Liver (tissue), 9 donors: ENCODE data around the gene CNTROB. TPM values are rescaled to one million over a fixed set of nuclear protein-coding genes. Genes with fewer than 3 reads are reported as not detected.

ENCODE experiments used
- DNase-seq: peaks from one replicate; pipeline ENCODE4 v3.0.0-alpha.2; 2017; ENCODE audit warnings: low spot score
- H3K27ac ChIP-seq, 2 donors: one replicate each; pipeline ENCODE4 v1.7.0; 2013; ENCODE audit warnings: inconsistent platforms in 2 of 2, low read length in 2 of 2, control low read depth in 1 of 2, low read depth in 1 of 2, mild to moderate bottlenecking in 1 of 2
- H3K27me3 ChIP-seq, 4 donors: one replicate each; pipeline versions ENCODE4 v1.6.1 to v1.7.0; 2013; ENCODE audit warnings: low read length in 3 of 4, inconsistent platforms in 1 of 4, mild to moderate bottlenecking in 1 of 4, moderate library complexity in 1 of 4; ENCODE audit not compliant: control insufficient read depth in 4 of 4, insufficient read depth in 4 of 4
- H3K36me3 ChIP-seq, 4 donors: one replicate each; pipeline versions ENCODE4 v1.6.1 to v1.7.0; 2013; ENCODE audit warnings: low read length in 3 of 4, mild to moderate bottlenecking in 3 of 4, low read depth in 1 of 4, moderate library complexity in 1 of 4; ENCODE audit not compliant: control insufficient read depth in 4 of 4, insufficient read depth in 3 of 4
- H3K4me1 ChIP-seq, 4 donors: one replicate each; pipeline versions ENCODE4 v1.6.1 to v1.7.0; 2013; ENCODE audit warnings: low read length in 3 of 4, mild to moderate bottlenecking in 3 of 4, moderate library complexity in 1 of 4; ENCODE audit not compliant: control insufficient read depth in 4 of 4, insufficient read depth in 4 of 4
- H3K4me3 ChIP-seq, 3 donors: one replicate each; pipeline versions ENCODE4 v1.6.1 to v1.7.0; 2013; ENCODE audit warnings: low read length in 3 of 3, control low read depth in 1 of 3, low read depth in 1 of 3, mild to moderate bottlenecking in 1 of 3
- H3K9ac ChIP-seq, 2 donors: one replicate each; pipeline ENCODE4 v1.7.0; 2013; ENCODE audit warnings: low read length in 2 of 2, mild to moderate bottlenecking in 2 of 2, moderate library complexity in 2 of 2, control low read depth in 1 of 2, low read depth in 1 of 2
- H3K9me3 ChIP-seq, 4 donors: one replicate each; pipeline versions ENCODE4 v1.6.1 to v1.7.0; 2013; ENCODE audit warnings: low read length in 3 of 4; ENCODE audit not compliant: control insufficient read depth in 4 of 4
- ATF3 ChIP-seq: IDR thresholded peaks from 2 replicates; pipeline ENCODE4 v1.6.1; 2016; ENCODE audit warnings: antibody characterized with exemption
- CTCF ChIP-seq: fragments of 150-350 bp; IDR thresholded peaks from 2 replicates; pipeline ENCODE4 v1.5.1; 2017; ENCODE audit warnings: improper control_type of control experiment, low read depth, low read length; ENCODE audit not compliant: missing input control
- EGR1 ChIP-seq, 2 donors: IDR thresholded peaks; 2 replicates each; pipeline ENCODE4 v1.6.1; 2016 to 2018; ENCODE audit warnings: antibody characterized with exemption in 2 of 2, low read depth in 2 of 2
- FOXA1 ChIP-seq: IDR thresholded peaks from 2 replicates; pipeline ENCODE4 v1.6.1; 2016; ENCODE audit warnings: antibody characterized with exemption
- FOXA2 ChIP-seq: IDR thresholded peaks from 2 replicates; pipeline ENCODE4 v1.6.1; 2016; ENCODE audit warnings: antibody characterized with exemption
- GABPA ChIP-seq, 2 donors: IDR thresholded peaks in 1 of 2; conservative IDR thresholded peaks in 1 of 2; 2 replicates each; pipeline ENCODE4 v1.6.1; 2016; ENCODE audit warnings: antibody characterized with exemption in 2 of 2, mild to moderate bottlenecking in 1 of 2, moderate library complexity in 1 of 2
- HNF4G ChIP-seq: IDR thresholded peaks from 2 replicates; pipeline ENCODE4 v1.6.1; 2016; ENCODE audit warnings: antibody characterized with exemption
- NR2F2 ChIP-seq: IDR thresholded peaks from 2 replicates; pipeline ENCODE4 v1.6.1; 2016; ENCODE audit warnings: antibody characterized with exemption
- RAD21 ChIP-seq, 2 donors: IDR thresholded peaks; 2 replicates each; pipeline ENCODE4 v1.6.1; 2016; ENCODE audit warnings: antibody characterized with exemption in 2 of 2, mild to moderate bottlenecking in 2 of 2
- REST ChIP-seq: IDR thresholded peaks from 2 replicates; pipeline ENCODE4 v1.6.1; 2016; ENCODE audit warnings: antibody characterized with exemption, mild to moderate bottlenecking
- RXRA ChIP-seq, 2 donors: IDR thresholded peaks; 2 replicates each; pipeline ENCODE4 v1.6.1; 2017 to 2018; ENCODE audit warnings: antibody characterized with exemption in 2 of 2, mild to moderate bottlenecking in 1 of 2
- TAF1 ChIP-seq: conservative IDR thresholded peaks from 2 replicates; pipeline ENCODE4 v1.6.1; 2016; ENCODE audit warnings: antibody characterized with exemption, mild to moderate bottlenecking
- YY1 ChIP-seq: IDR thresholded peaks from 2 replicates; pipeline ENCODE4 v1.6.1; 2016; ENCODE audit warnings: antibody characterized with exemption, mild to moderate bottlenecking
- ZBTB33 ChIP-seq: IDR thresholded peaks from 2 replicates; pipeline ENCODE4 v1.6.1; 2016; ENCODE audit warnings: antibody characterized with exemption
- WGBS: extraction: QIAGEN DNeasy Blood & Tissue Kit; methylation state at CpG from one replicate; pipeline ENCODE4 v1.1.7; 2013; 5-methylcytosine and 5-hydroxymethylcytosine counted together
- polyA plus RNA-seq, 2 donors: library from polyadenylated mRNA; stranded (reverse) in 1 of 2; unstranded in 1 of 2; fragments of 200-250 nt in 1 of 2; fragments of >200 nt in 1 of 2; fragmentation: Nextera tagmentation in 1 of 2; extraction: Ambion mirVana in 1 of 2; gene quantifications; one replicate each; pipeline versions ENCODE4 v1.2.1 to v1.2.3, GENCODE V29; 2013 to 2015
- total RNA-seq, 2 donors: library from RNA; depleted of rRNA; stranded (reverse); fragments of >200 nt; gene quantifications; one replicate each; pipeline ENCODE4 v1.2.3, GENCODE V29; 2014
- donor health status: healthy.
- donor health status: healthy.
- donor health status: healthy.
- donor health status: healthy.
- donor health status: healthy.

CNTROB gene
- total and polyA plus RNA-seq, 4 donors = 2.2 to 12.0 (median 8.6) TPM

GRCh38 chr17:7982666-7983065 lies 50.7 kb downstream of the CNTROB start:
- H3K27ac ChIP-seq = no peak overlapping the region
- H3K4me3 ChIP-seq = no peak overlapping the region
- H3K4me1 ChIP-seq = no peaks in the 10 kb centered on the region
- no peaks in the 10 kb centered on the region for H3K36me3 ChIP-seq
- no peaks in the 10 kb centered on the region for H3K9me3 ChIP-seq
- peaks cover 0 to 3% (median 0%) of the 10 kb centered on the region in 4 donors for H3K27me3 ChIP-seq
- WGBS = 84% methylated on average over 6 of the region's 6 CpGs
- TF ChIP-seq ZBTB33 (no peak), EGR1 (IDR thresholded peaks at IDR 0.05; ENCODE audit: low read depth in 2 of 2) (no peak), FOXA1 (no peak), YY1 (no peak), RXRA (IDR thresholded peaks at IDR 0.05) (no peak)
- no peak for DNase-seq
- H3K9ac ChIP-seq = no peak overlapping the region

- Histone ChIP-seq H3K4me3 (no peak overlapping the region), H3K9ac (no peak overlapping the region), H3K27ac (no peak overlapping the region), H3K4me1 (peaks cover 0 to 6% (median 3%) of the 10 kb centered on the region in 4 donors), H3K36me3 (no peaks in the 10 kb centered on the region), H3K9me3 (no peaks in the 10 kb centered on the region), H3K27me3 (peaks cover 0 to 3% (median 0%) of the 10 kb centered on the region in 4 donors)
- WGBS = 84% methylated on average over 9 of the region's 9 CpGs
- TF ChIP-seq FOXA1 (no peak), RAD21 (IDR thresholded peaks at IDR 0.05) (no peak), FOXA2 (no peak), REST (no peak), HNF4G (no peak)
- DNase-seq = no peak
Measured at GRCh38 chr17:7984904-7985303, 52.9 kb downstream of the CNTROB start.

- Histone ChIP-seq H3K4me3 (no peak overlapping the region), H3K9ac (no peak overlapping the region), H3K9me3 (no peaks in the 10 kb centered on the region), H3K27me3 (peaks cover 0 to 3% (median 0%) of the 10 kb centered on the region in 4 donors), H3K4me1 (peaks cover 0 to 11% (median 5%) of the 10 kb centered on the region in 4 donors), H3K36me3 (no peaks in the 10 kb centered on the region), H3K27ac (no peak overlapping the region)
- no peak for DNase-seq
- WGBS = 73% methylated on average over 12 of the region's 12 CpGs
- TF ChIP-seq ATF3 (no peak), RXRA (IDR thresholded peaks at IDR 0.05) (no peak), GABPA (IDR thresholded peaks at IDR 0.05 in 1 of 2, conservative IDR thresholded peaks at IDR 0.05 in 1 of 2) (no peak), CTCF (no peak), YY1 (no peak), TAF1 (no peak), EGR1 (IDR thresholded peaks at IDR 0.05; ENCODE audit: low read depth in 2 of 2) (no peak), FOXA1 (no peak), NR2F2 (no peak), REST (no peak)
Measured at GRCh38 chr17:7987112-7987893, 55.3 kb downstream of the CNTROB start.
